HepG2 (cell line): ENCODE measurements around the gene SPANXN2.

Source experiments
- HOMEZ ChIP-seq: IDR thresholded peaks from 2 replicates; pipeline ENCODE4 v1.6.1; 2016; ENCODE audit warnings: low read depth
- POLR2A ChIP-seq, 2 experiments: IDR thresholded peaks; 2 replicates each; pipeline ENCODE4 v1.6.1; 2011; ENCODE audit warnings: low read depth in 2 of 2, low read length in 2 of 2, mild to moderate bottlenecking in 1 of 2, moderate library complexity in 1 of 2; ENCODE audit not compliant: insufficient read depth in 1 of 2
- SETDB1 ChIP-seq: sonication (generic); formaldehyde crosslinking; IDR thresholded peaks from 2 replicates; pipeline ENCODE4 v1.5.1; 2020; ENCODE audit warnings: missing genetic modification reagents, mild to moderate bottlenecking, borderline replicate concordance
- TCF7L2 ChIP-seq: IDR thresholded peaks from 2 replicates; pipeline ENCODE4 v1.6.1; 2011; ENCODE audit warnings: mild to moderate bottlenecking, low read depth, low read length, moderate library complexity
- YY1 ChIP-seq: IDR thresholded peaks from 2 replicates; pipeline ENCODE4 v1.6.1; 2011; ENCODE audit warnings: low read length, low read depth, moderate library complexity, mild to moderate bottlenecking; ENCODE audit not compliant: insufficient read depth, insufficient replicate concordance
- ZBTB8A ChIP-seq: sonication (generic); formaldehyde crosslinking; IDR thresholded peaks from 2 replicates; pipeline ENCODE4 v1.4.0; 2020; ENCODE audit warnings: mild to moderate bottlenecking, low read depth, missing genetic modification reagents, borderline replicate concordance
- ZC3H13 ChIP-seq: sonication (generic); formaldehyde crosslinking; IDR thresholded peaks from 2 replicates; pipeline ENCODE4 v1.8.1; 2023; ENCODE audit warnings: mild to moderate bottlenecking, missing genetic modification reagents, moderate library complexity
- ZNF350 ChIP-seq: sonication (generic); formaldehyde crosslinking; IDR thresholded peaks from 2 replicates; pipeline ENCODE4 v1.4.0; 2020; ENCODE audit warnings: mild to moderate bottlenecking, low read depth, missing genetic modification reagents, borderline replicate concordance
- ZNF580 ChIP-seq: IDR thresholded peaks from 2 replicates; pipeline ENCODE4 v1.6.1; 2016; ENCODE audit warnings: low read depth, borderline replicate concordance
- ZNF770 ChIP-seq: sonication (generic); formaldehyde crosslinking; IDR thresholded peaks from 2 replicates; pipeline ENCODE4 v1.5.0; 2020; ENCODE audit warnings: mild to moderate bottlenecking, missing genetic modification reagents
- TF ChIP-seq, protein P1 (sequence below): sonication (generic); formaldehyde crosslinking; IDR thresholded peaks from 2 replicates; pipeline ENCODE4 v1.8.1; 2023; ENCODE audit warnings: missing genetic modification reagents, inconsistent platforms, borderline replicate concordance
- TF ChIP-seq, protein P2 (sequence below): IDR thresholded peaks from 2 replicates; pipeline ENCODE4 v1.6.1; 2016; ENCODE audit warnings: low read depth, control low read depth
- TF ChIP-seq, protein P3 (sequence below): sonication (generic); formaldehyde crosslinking; IDR thresholded peaks from 2 replicates; pipeline ENCODE4 v1.5.0; 2020; ENCODE audit warnings: mild to moderate bottlenecking, missing genetic modification reagents, moderate library complexity
- TF ChIP-seq, protein P4 (sequence below): sonication (generic); formaldehyde crosslinking; conservative IDR thresholded peaks from 2 replicates; pipeline ENCODE4 v1.4.0; 2020; ENCODE audit warnings: mild to moderate bottlenecking, missing genetic modification reagents, moderate library complexity

GRCh38 chrX:143754183-143754582 lies 33.6 kb upstream of the SPANXN2 start:
- TF ChIP-seq, protein P1, sequence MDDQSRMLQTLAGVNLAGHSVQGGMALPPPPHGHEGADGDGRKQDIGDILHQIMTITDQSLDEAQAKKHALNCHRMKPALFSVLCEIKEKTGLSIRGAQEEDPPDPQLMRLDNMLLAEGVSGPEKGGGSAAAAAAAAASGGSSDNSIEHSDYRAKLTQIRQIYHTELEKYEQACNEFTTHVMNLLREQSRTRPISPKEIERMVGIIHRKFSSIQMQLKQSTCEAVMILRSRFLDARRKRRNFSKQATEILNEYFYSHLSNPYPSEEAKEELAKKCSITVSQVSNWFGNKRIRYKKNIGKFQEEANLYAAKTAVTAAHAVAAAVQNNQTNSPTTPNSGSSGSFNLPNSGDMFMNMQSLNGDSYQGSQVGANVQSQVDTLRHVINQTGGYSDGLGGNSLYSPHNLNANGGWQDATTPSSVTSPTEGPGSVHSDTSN (CRISPR knock-in tag), result no peak
- TF ChIP-seq ZNF350 (CRISPR knock-in tag), result no peak
- TF ChIP-seq ZBTB8A (CRISPR knock-in tag), result no peak
- no peak for TF ChIP-seq ZNF580 (CRISPR knock-in tag)
- TF ChIP-seq HOMEZ (CRISPR knock-in tag), result no peak
- no peak for TF ChIP-seq ZC3H13
- TF ChIP-seq, protein P2, sequence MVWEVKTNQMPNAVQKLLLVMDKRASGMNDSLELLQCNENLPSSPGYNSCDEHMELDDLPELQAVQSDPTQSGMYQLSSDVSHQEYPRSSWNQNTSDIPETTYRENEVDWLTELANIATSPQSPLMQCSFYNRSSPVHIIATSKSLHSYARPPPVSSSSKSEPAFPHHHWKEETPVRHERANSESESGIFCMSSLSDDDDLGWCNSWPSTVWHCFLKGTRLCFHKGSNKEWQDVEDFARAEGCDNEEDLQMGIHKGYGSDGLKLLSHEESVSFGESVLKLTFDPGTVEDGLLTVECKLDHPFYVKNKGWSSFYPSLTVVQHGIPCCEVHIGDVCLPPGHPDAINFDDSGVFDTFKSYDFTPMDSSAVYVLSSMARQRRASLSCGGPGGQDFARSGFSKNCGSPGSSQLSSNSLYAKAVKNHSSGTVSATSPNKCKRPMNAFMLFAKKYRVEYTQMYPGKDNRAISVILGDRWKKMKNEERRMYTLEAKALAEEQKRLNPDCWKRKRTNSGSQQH (CRISPR knock-in tag), result no peak
- no peak for TF ChIP-seq TCF7L2
- TF ChIP-seq, protein P3, sequence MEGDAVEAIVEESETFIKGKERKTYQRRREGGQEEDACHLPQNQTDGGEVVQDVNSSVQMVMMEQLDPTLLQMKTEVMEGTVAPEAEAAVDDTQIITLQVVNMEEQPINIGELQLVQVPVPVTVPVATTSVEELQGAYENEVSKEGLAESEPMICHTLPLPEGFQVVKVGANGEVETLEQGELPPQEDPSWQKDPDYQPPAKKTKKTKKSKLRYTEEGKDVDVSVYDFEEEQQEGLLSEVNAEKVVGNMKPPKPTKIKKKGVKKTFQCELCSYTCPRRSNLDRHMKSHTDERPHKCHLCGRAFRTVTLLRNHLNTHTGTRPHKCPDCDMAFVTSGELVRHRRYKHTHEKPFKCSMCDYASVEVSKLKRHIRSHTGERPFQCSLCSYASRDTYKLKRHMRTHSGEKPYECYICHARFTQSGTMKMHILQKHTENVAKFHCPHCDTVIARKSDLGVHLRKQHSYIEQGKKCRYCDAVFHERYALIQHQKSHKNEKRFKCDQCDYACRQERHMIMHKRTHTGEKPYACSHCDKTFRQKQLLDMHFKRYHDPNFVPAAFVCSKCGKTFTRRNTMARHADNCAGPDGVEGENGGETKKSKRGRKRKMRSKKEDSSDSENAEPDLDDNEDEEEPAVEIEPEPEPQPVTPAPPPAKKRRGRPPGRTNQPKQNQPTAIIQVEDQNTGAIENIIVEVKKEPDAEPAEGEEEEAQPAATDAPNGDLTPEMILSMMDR (CRISPR knock-in tag), result no peak
- TF ChIP-seq ZNF770 (CRISPR knock-in tag), result no peak
- TF ChIP-seq, protein P4, sequence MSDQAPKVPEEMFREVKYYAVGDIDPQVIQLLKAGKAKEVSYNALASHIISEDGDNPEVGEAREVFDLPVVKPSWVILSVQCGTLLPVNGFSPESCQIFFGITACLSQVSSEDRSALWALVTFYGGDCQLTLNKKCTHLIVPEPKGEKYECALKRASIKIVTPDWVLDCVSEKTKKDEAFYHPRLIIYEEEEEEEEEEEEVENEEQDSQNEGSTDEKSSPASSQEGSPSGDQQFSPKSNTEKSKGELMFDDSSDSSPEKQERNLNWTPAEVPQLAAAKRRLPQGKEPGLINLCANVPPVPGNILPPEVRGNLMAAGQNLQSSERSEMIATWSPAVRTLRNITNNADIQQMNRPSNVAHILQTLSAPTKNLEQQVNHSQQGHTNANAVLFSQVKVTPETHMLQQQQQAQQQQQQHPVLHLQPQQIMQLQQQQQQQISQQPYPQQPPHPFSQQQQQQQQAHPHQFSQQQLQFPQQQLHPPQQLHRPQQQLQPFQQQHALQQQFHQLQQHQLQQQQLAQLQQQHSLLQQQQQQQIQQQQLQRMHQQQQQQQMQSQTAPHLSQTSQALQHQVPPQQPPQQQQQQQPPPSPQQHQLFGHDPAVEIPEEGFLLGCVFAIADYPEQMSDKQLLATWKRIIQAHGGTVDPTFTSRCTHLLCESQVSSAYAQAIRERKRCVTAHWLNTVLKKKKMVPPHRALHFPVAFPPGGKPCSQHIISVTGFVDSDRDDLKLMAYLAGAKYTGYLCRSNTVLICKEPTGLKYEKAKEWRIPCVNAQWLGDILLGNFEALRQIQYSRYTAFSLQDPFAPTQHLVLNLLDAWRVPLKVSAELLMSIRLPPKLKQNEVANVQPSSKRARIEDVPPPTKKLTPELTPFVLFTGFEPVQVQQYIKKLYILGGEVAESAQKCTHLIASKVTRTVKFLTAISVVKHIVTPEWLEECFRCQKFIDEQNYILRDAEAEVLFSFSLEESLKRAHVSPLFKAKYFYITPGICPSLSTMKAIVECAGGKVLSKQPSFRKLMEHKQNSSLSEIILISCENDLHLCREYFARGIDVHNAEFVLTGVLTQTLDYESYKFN (CRISPR knock-in tag), result no peak
- no peak for TF ChIP-seq YY1
- no peak for TF ChIP-seq POLR2A (IDR thresholded peaks at IDR 0.05; ENCODE audit: insufficient read depth in 1 of 2, low read depth in 2 of 2, low read length in 2 of 2)
- no peak for TF ChIP-seq SETDB1
